Gastroesophageal sphincter (tissue), 4 donors: ENCODE measurements around the gene SOX21. TPM values are rescaled to one million over a fixed set of nuclear protein-coding genes. Genes with fewer than 3 reads are reported as not detected.

ENCODE experiments used
- ATAC-seq: fragments of 150-250 bp; one replicate; pipeline ENCODE4 v1.9.1; 2016; ENCODE audit warnings: mild to moderate bottlenecking, moderate library complexity
- H3K27ac ChIP-seq, 4 donors: fragments of 200-600 bp; sonication (generic) in 3 of 4; 1 replicate in 3 of 4; 2 replicates in 1 of 4; pipeline ENCODE4 v1.5.1; 2016 to 2019
- H3K27me3 ChIP-seq: fragments of 200-600 bp; sonication (generic); one replicate; pipeline ENCODE4 v1.5.1; 2019
- H3K36me3 ChIP-seq, 2 donors: fragments of 200-600 bp; sonication (generic); one replicate each; pipeline ENCODE4 v1.5.1; 2019; ENCODE audit warnings: control low read depth in 1 of 2
- H3K4me1 ChIP-seq, 3 donors: fragments of 200-600 bp; sonication (generic); 1 replicate in 2 of 3; 2 replicates in 1 of 3; pipeline ENCODE4 v1.5.1; 2016 to 2019; ENCODE audit warnings: control low read depth in 2 of 3
- H3K4me3 ChIP-seq, 2 donors: fragments of 200-600 bp; sonication (generic); one replicate each; pipeline ENCODE4 v1.5.1; 2019; ENCODE audit warnings: mild to moderate bottlenecking in 1 of 2, moderate library complexity in 1 of 2
- H3K9me3 ChIP-seq, 3 donors: fragments of 200-600 bp; sonication (generic); one replicate each; pipeline ENCODE4 v1.5.1; 2017 to 2019; ENCODE audit warnings: control low read depth in 2 of 3
- CTCF ChIP-seq, 4 experiments: fragments of 200-600 bp in 2 of 4; fragments of 450-650 bp in 2 of 4; sonication (generic) in 1 of 4; IDR thresholded peaks; one replicate each; pipeline ENCODE4 v1.5.1; 2017 to 2019; ENCODE audit warnings: antibody characterized with exemption in 4 of 4, mild to moderate bottlenecking in 2 of 4, moderate library complexity in 2 of 4
- EP300 ChIP-seq: sonication (generic); formaldehyde crosslinking; IDR thresholded peaks from one replicate; pipeline ENCODE4 v1.6.1; 2017; ENCODE audit warnings: antibody characterized with exemption, mild to moderate bottlenecking
- POLR2A ChIP-seq, 2 donors: fragments of 450-650 bp; IDR thresholded peaks; one replicate each; pipeline ENCODE4 v1.6.1; 2017; ENCODE audit warnings: antibody characterized with exemption in 2 of 2, mild to moderate bottlenecking in 2 of 2, moderate library complexity in 1 of 2
- POLR2AphosphoS5 ChIP-seq: sonication (generic); formaldehyde crosslinking; IDR thresholded peaks from one replicate; pipeline ENCODE4 v1.6.1; 2017; ENCODE audit warnings: antibody characterized with exemption
- WGBS, 2 donors: methylation state at CpG; one replicate each; pipeline ENCODE4 v1.1.5; 2018; ENCODE audit warnings: low coverage in 1 of 2; 5-methylcytosine and 5-hydroxymethylcytosine counted together
- total RNA-seq, 4 donors: library from RNA; depleted of rRNA; stranded (reverse); fragments of >200 nt; gene quantifications; one replicate each; pipeline ENCODE4 v1.1.0, GENCODE V29; 2016

Gene SOX21
- total RNA-seq, 4 donors from 2014 or later, result 0.47 to 0.59 TPM; not detected in 2

GRCh38 chr13:94703271-94703670 is 9.1 kb downstream of the SOX21 start:
- Histone ChIP-seq H3K36me3 (no peaks in the 10 kb centered on the region), H3K4me1 (peaks cover 0 to 19% (median 7%) of the 10 kb centered on the region in 3 donors), H3K4me3 (no peak overlapping the region), H3K27ac (no peak overlapping the region), H3K27me3 (peaks cover 99% of the 10 kb centered on the region), H3K9me3 (no peaks in the 10 kb centered on the region)
- WGBS, 2 donors, result 1 to 5% methylated on average over 6 to 14 of the region's 17 CpGs
- ATAC-seq, result no peak
- TF ChIP-seq POLR2A (IDR thresholded peaks at IDR 0.05) (no peak), POLR2AphosphoS5 (no peak), EP300 (no peak), CTCF (IDR thresholded peaks at IDR 0.05) (no peak)

- peaks cover 99% of the 10 kb centered on the region for H3K27me3 ChIP-seq
- H3K27ac ChIP-seq, result no peak overlapping the region
- H3K36me3 ChIP-seq, result no peaks in the 10 kb centered on the region
- H3K4me3 ChIP-seq, result no peak overlapping the region
- TF ChIP-seq EP300 (no peak), CTCF (IDR thresholded peaks at IDR 0.05) (no peak), POLR2A (IDR thresholded peaks at IDR 0.05) (no peak), POLR2AphosphoS5 (no peak)
- no peak for ATAC-seq
- WGBS, 2 donors, result 7 to 24% methylated on average over 3 of the region's 60 CpGs
- peaks cover 0 to 10% (median 4%) of the 10 kb centered on the region in 3 donors for H3K4me1 ChIP-seq
- no peaks in the 10 kb centered on the region for H3K9me3 ChIP-seq
These were observed 9.9 kb downstream of the SOX21 start for GRCh38 chr13:94702181-94703041.

GRCh38 chr13:94701313-94702180 is 10.8 kb downstream of the SOX21 start:
- ATAC-seq, result no peak
- H3K4me3 ChIP-seq, result no peak overlapping the region
- 0 to 73% methylated on average over 1 to 3 of the region's 42 CpGs for WGBS, 2 donors
- TF ChIP-seq POLR2A (IDR thresholded peaks at IDR 0.05), result no peak
- no peaks in the 10 kb centered on the region for H3K36me3 ChIP-seq
- no peak overlapping the region for H3K27ac ChIP-seq
- peaks cover 0 to 1% (median 0%) of the 10 kb centered on the region in 3 donors for H3K4me1 ChIP-seq
- H3K27me3 ChIP-seq, result peaks cover 96% of the 10 kb centered on the region
- no peaks in the 10 kb centered on the region for H3K9me3 ChIP-seq

GRCh38 chr13:94700536-94700935 is 11.8 kb downstream of the SOX21 start:
- H3K4me3 ChIP-seq, result no peak overlapping the region
- no peak for TF ChIP-seq POLR2A (IDR thresholded peaks at IDR 0.05)
- TF ChIP-seq CTCF (IDR thresholded peaks at IDR 0.05), result no peak
- no peak for TF ChIP-seq POLR2AphosphoS5
- TF ChIP-seq EP300, result no peak
- H3K9me3 ChIP-seq, result no peaks in the 10 kb centered on the region
- no peak overlapping the region for H3K27ac ChIP-seq
- H3K27me3 ChIP-seq, result peaks cover 85% of the 10 kb centered on the region
- no peaks in the 10 kb centered on the region for H3K36me3 ChIP-seq
- no peak for ATAC-seq
- WGBS, 2 donors, result 68 to 75% methylated on average over 5 of the region's 5 CpGs
- H3K4me1 ChIP-seq, result no peaks in the 10 kb centered on the region

- Histone ChIP-seq H3K27ac (no peak overlapping the region), H3K4me3 (no peak overlapping the region), H3K36me3 (no peaks in the 10 kb centered on the region), H3K4me1 (no peaks in the 10 kb centered on the region), H3K27me3 (peaks cover 81% of the 10 kb centered on the region), H3K9me3 (no peaks in the 10 kb centered on the region)
- no peak for TF ChIP-seq EP300
- TF ChIP-seq CTCF (IDR thresholded peaks at IDR 0.05), result no peak
- TF ChIP-seq POLR2A (IDR thresholded peaks at IDR 0.05), result no peak
- no peak for TF ChIP-seq POLR2AphosphoS5
- ATAC-seq, result no peak
- WGBS, 2 donors, result 60 to 76% methylated on average over 1 to 3 of the region's 3 CpGs
These were observed 12.3 kb downstream of the SOX21 start for GRCh38 chr13:94700051-94700535.
